PC-9 (cell line): ENCODE results near the gene CCBE1.

ENCODE experiments used
- CTCF ChIP-seq: fragments of 200-600 bp; sonication (generic); conservative IDR thresholded peaks from 2 replicates; pipeline ENCODE4 v1.6.1; 2017; ENCODE audit warnings: mixed run types, antibody characterized with exemption, mild to moderate bottlenecking, moderate library complexity
- EZH2 ChIP-seq: fragments of 200-600 bp; sonication (generic); IDR thresholded peaks from 2 replicates; pipeline ENCODE4 v1.8.0; 2017; ENCODE audit warnings: antibody characterized with exemption, low read depth

GRCh38 chr18:59488899-59489298 lies 208.3 kb downstream of the CCBE1 start:
- TF ChIP-seq EZH2: no peak
- TF ChIP-seq CTCF: no peak
